Embryonic facial prominence (tissue), 1 donor: Measurements from ENCODE around the gene TMPRSS11A.

Experiments
- DNase-seq: peaks from one replicate; pipeline ENCODE4 v3.0.0-alpha.2; 2016; ENCODE audit errors: extremely low spot score

The TMPRSS11A gene

GRCh38 chr4:67871867-67872266, 91.4 kb downstream of the TMPRSS11A start:
- no peak for DNase-seq

GRCh38 chr4:67869580-67870190, 93.6 kb downstream of the TMPRSS11A start:
- DNase-seq = no peak

- DNase-seq = no peak
Measured at GRCh38 chr4:67861513-67861912, 101.8 kb downstream of the TMPRSS11A start.
